Measurements from ENCODE around the gene HOPX. TPM values are rescaled to one million over a fixed set of nuclear protein-coding genes. Genes with fewer than 3 reads are reported as not detected.

The HOPX gene
- polyA plus RNA-seq, 1 experiment: not detected

- H3K4me3 ChIP-seq (ENCODE audit: low read depth, low read length): no peak overlapping the region
- H3K36me3 ChIP-seq (ENCODE audit: control insufficient read depth, insufficient read depth, low read length): no peaks in the 10 kb centered on the region
- no peak for DNase-seq (ENCODE audit: low read depth)
- CTCF ChIA-PET: no interaction called here
- POLR2A ChIA-PET: no interaction called here
- H3K27me3 ChIP-seq (ENCODE audit: control insufficient read depth, insufficient read depth, low read length): peaks cover 1% of the 10 kb centered on the region; the same call in 1 of the 2 replicates
- no peak for TF ChIP-seq CTCF (IDR thresholded peaks at IDR 0.05; ENCODE audit: insufficient read depth, low read depth, low read length)
These were observed 42.6 kb upstream of the HOPX start for GRCh38 chr4:56723659-56724230.

- ChIA-PET CTCF (interaction anchor here (1.1 kb wide), 1 partner anchor 10 kb away, joined by 3 read pairs; no protein-coding TSS in a partner anchor), POLR2A (interaction anchor here (0.6 kb wide), 1 partner anchor 1356 kb away, joined by 3 read pairs; no protein-coding TSS in a partner anchor)
- Histone ChIP-seq H3K36me3 (ENCODE audit: control insufficient read depth, insufficient read depth, low read length) (no peaks in the 10 kb centered on the region), H3K27me3 (ENCODE audit: control insufficient read depth, insufficient read depth, low read length) (peaks cover 1% of the 10 kb centered on the region; the same call in 1 of the 2 replicates), H3K4me3 (ENCODE audit: low read depth, low read length) (no peak overlapping the region)
- TF ChIP-seq CTCF (IDR thresholded peaks at IDR 0.05; ENCODE audit: insufficient read depth, low read depth, low read length): no peak
- DNase-seq (ENCODE audit: low read depth): no peak
These were observed 42.1 kb upstream of the HOPX start for GRCh38 chr4:56723201-56723605.

GRCh38 chr4:56708146-56708545 lies 27.1 kb upstream of the HOPX start:
- H3K4me3 ChIP-seq (ENCODE audit: low read depth, low read length): no peak overlapping the region
- no peaks in the 10 kb centered on the region for H3K36me3 ChIP-seq (ENCODE audit: control insufficient read depth, insufficient read depth, low read length)
- ChIA-PET POLR2A (no interaction called here), CTCF (no interaction called here)
- no peak for DNase-seq (ENCODE audit: low read depth)
- H3K27me3 ChIP-seq (ENCODE audit: control insufficient read depth, insufficient read depth, low read length): peaks cover 3% of the 10 kb centered on the region; the same call in 1 of the 2 replicates
- TF ChIP-seq CTCF (IDR thresholded peaks at IDR 0.05; ENCODE audit: insufficient read depth, low read depth, low read length): no peak

- H3K4me3 ChIP-seq (ENCODE audit: low read depth, low read length): no peak overlapping the region
- CTCF ChIA-PET: no interaction called here
- no peak for DNase-seq (ENCODE audit: low read depth)
- POLR2A ChIA-PET: no interaction called here
- no peak for TF ChIP-seq CTCF (IDR thresholded peaks at IDR 0.05; ENCODE audit: insufficient read depth, low read depth, low read length)
- H3K27me3 ChIP-seq (ENCODE audit: control insufficient read depth, insufficient read depth, low read length): peaks cover 3% of the 10 kb centered on the region; the same call in 1 of the 2 replicates
- no peaks in the 10 kb centered on the region for H3K36me3 ChIP-seq (ENCODE audit: control insufficient read depth, insufficient read depth, low read length)
These were observed 24.9 kb upstream of the HOPX start for GRCh38 chr4:56705966-56706365.

- Histone ChIP-seq H3K4me3 (ENCODE audit: low read depth, low read length) (no peak overlapping the region), H3K36me3 (ENCODE audit: control insufficient read depth, insufficient read depth, low read length) (no peaks in the 10 kb centered on the region), H3K27me3 (ENCODE audit: control insufficient read depth, insufficient read depth, low read length) (peaks cover 3% of the 10 kb centered on the region; the same call in 1 of the 2 replicates)
- no peak for TF ChIP-seq CTCF (IDR thresholded peaks at IDR 0.05; ENCODE audit: insufficient read depth, low read depth, low read length)
- POLR2A ChIA-PET: no interaction called here
- CTCF ChIA-PET: interaction anchor here (1.2 kb wide), 1 partner anchor 94 kb away, joined by 3 read pairs; no protein-coding TSS in a partner anchor
- no peak for DNase-seq (ENCODE audit: low read depth)
These were observed 24.2 kb upstream of the HOPX start for GRCh38 chr4:56705334-56705733.

Measured in BJ (cell line).